ENCODE measurements around the gene CCDC154. TPM values are rescaled to one million over a fixed set of nuclear protein-coding genes. Genes with fewer than 3 reads are reported as not detected.

The CCDC154 gene
- total and polyA plus RNA-seq, 9 of the 15 experiments (the other 6 are each of a cell fraction or from before 2014, with no cell fraction given): 0.15 to 1.4 (median 0.20) TPM; not detected in 5

GRCh38 chr16:1474796-1475551 is 30.6 kb upstream of the CCDC154 start, which contains the start of gene CLCN7 (continued):
- TF ChIP-seq KDM5B (IDR thresholded peaks at IDR 0.05; ENCODE audit: insufficient replicate concordance, low read depth, low read length) (peak; percentile 89), RBM39 (optimal IDR thresholded peaks at IDR 0.05; ENCODE audit: low read depth, low read length) (no peak), BCOR (IDR thresholded peaks at IDR 0.05) (no peak), RFX7 (CRISPR knock-in tag; IDR thresholded peaks at IDR 0.05) (no peak), SREBF2 (CRISPR knock-in tag; IDR thresholded peaks at IDR 0.05) (no peak), ZKSCAN1 (IDR thresholded peaks at IDR 0.05; ENCODE audit: low read depth, low read length) (peak; percentile 27; the same call in 1 of the 2 replicates), PHF20 (IDR thresholded peaks at IDR 0.05; ENCODE audit: partially characterized antibody) (peak; percentile 93), SMARCC2 (IDR thresholded peaks at IDR 0.05; ENCODE audit: low read depth) (no peak), ZNF785 (CRISPR knock-in tag; IDR thresholded peaks at IDR 0.05) (no peak), CREB3 (tag; conservative IDR thresholded peaks at IDR 0.05; ENCODE audit: low read depth) (0 out of 2 replicates have a peak, but pooled peaks have one; percentile 18), HMGXB4 (CRISPR knock-in tag; IDR thresholded peaks at IDR 0.05) (peak; percentile 98), EHMT2 (IDR thresholded peaks at IDR 0.05) (no peak), ZNF696 (CRISPR knock-in tag; conservative IDR thresholded peaks at IDR 0.05) (no peak), ETV6 (IDR thresholded peaks at IDR 0.05; ENCODE audit: borderline replicate concordance in 1 of 2, low read depth in 2 of 2, low read length in 1 of 2) (no peak), ETV6 (CRISPR knock-in tag; IDR thresholded peaks at IDR 0.05; ENCODE audit: borderline replicate concordance) (peak; percentile 92; the same call in 1 of the 2 replicates), ZBTB17 (CRISPR knock-in tag; IDR thresholded peaks at IDR 0.05) (peak; percentile 72; the same call in 1 of the 2 replicates), ZFP1 (CRISPR knock-in tag; IDR thresholded peaks at IDR 0.05) (no peak), ARID4B (CRISPR knock-in tag; IDR thresholded peaks at IDR 0.05) (peak; percentile 96), FOXO4 (CRISPR knock-in tag; IDR thresholded peaks at IDR 0.05) (no peak)
